Caco-2 (cell line): ENCODE results near the gene ADAMTS9. TPM values are rescaled to one million over a fixed set of nuclear protein-coding genes. Genes with fewer than 3 reads are reported as not detected.
A peak's percentile ranks its signal among the peaks of the same experiment; 100 is the strongest.

Experiments used
- BruUV-seq: library from RNA; stranded (reverse); fragments of 400-500 nt; replicated peaks from 2 replicates; lab custom pipeline; 2021; lab: Mats Ljungman, UMichigan
- CTCF ChIA-PET: fragments of 300-600 bp; sonication (Branson Sonifier 250); formaldehyde crosslinking; loops from one replicate; lab custom pipeline; 2022; ENCODE audit warnings: antibody characterized with exemption; lab: Charles Lee
- POLR2A ChIA-PET: fragments of 300-600 bp; sonication (Branson Sonifier 250); formaldehyde crosslinking; loops from one replicate; lab custom pipeline; 2022; ENCODE audit warnings: antibody characterized with exemption; lab: Charles Lee
- DNase-seq, 2 experiments: peaks; one replicate each; pipeline versions ENCODE4 v3.0.0 to v3.0.0-alpha.2; 2020 to 2022
- H3K27me3 ChIP-seq: replicated peaks from 2 replicates; pipeline ENCODE4 v1.6.0; 2011; ENCODE audit warnings: low read length; ENCODE audit not compliant: control insufficient read depth, insufficient read depth
- H3K36me3 ChIP-seq: 2 replicates; pipeline ENCODE4 v1.5.1; 2011; ENCODE audit warnings: low read length; ENCODE audit not compliant: control insufficient read depth, insufficient read depth
- H3K4me1 ChIP-seq: fragments of 250-450 bp; sonication (Bioruptor Pico); 2 replicates; pipeline ENCODE4 v1.5.1; 2020; ENCODE audit warnings: mild to moderate bottlenecking
- H3K4me3 ChIP-seq: 2 replicates; pipeline ENCODE4 v1.5.1; 2011; ENCODE audit warnings: low read depth, mild to moderate bottlenecking, control low read depth, low read length
- H3K9me3 ChIP-seq: fragments of 250-450 bp; sonication (Bioruptor Pico); 2 replicates; pipeline ENCODE4 v1.5.1; 2020; ENCODE audit warnings: mild to moderate bottlenecking, moderate library complexity
- H3K27ac Mint-ChIP-seq: one replicate; pipeline ENCODE4 v1.8.0; 2022; ENCODE audit warnings: mixed read lengths; ENCODE audit not compliant: unreplicated experiment
- H3K27me3 Mint-ChIP-seq: one replicate; pipeline ENCODE4 v1.8.0; 2022; ENCODE audit warnings: mixed read lengths; ENCODE audit not compliant: insufficient read depth, unreplicated experiment
- H3K36me3 Mint-ChIP-seq: one replicate; pipeline ENCODE4 v1.8.0; 2022; ENCODE audit warnings: mild to moderate bottlenecking, mixed read lengths; ENCODE audit not compliant: insufficient read depth, unreplicated experiment
- H3K4me1 Mint-ChIP-seq: one replicate; pipeline ENCODE4 v1.8.0; 2022; ENCODE audit warnings: low read depth, mixed read lengths; ENCODE audit not compliant: unreplicated experiment
- H3K4me3 Mint-ChIP-seq: one replicate; pipeline ENCODE4 v1.8.0; 2022; ENCODE audit warnings: mild to moderate bottlenecking, moderate library complexity, mixed read lengths; ENCODE audit not compliant: unreplicated experiment
- H3K9me3 Mint-ChIP-seq: one replicate; pipeline ENCODE4 v1.8.0; 2022; ENCODE audit warnings: mixed read lengths; ENCODE audit not compliant: unreplicated experiment
- CTCF ChIP-seq, 2 experiments: fragments of 200-600 bp in 1 of 2; IDR thresholded peaks; 1 replicate in 1 of 2; 2 replicates in 1 of 2; pipeline versions ENCODE4 v1.5.1 to v1.8.0; 2011 to 2022; ENCODE audit warnings: antibody characterized with exemption in 1 of 2, control low read depth in 1 of 2, inconsistent platforms in 1 of 2, low read depth in 1 of 2, low read length in 1 of 2, mild to moderate bottlenecking in 1 of 2, moderate library complexity in 1 of 2; ENCODE audit not compliant: insufficient read depth in 1 of 2, severe bottlenecking in 1 of 2, unreplicated experiment in 1 of 2
- intact Hi-C: fragments of 100-400 bp; cut with micrococcal nuclease; formaldehyde crosslinking; loops from one replicate; pipeline ENCODE4 v1.10.0; 2022; ENCODE audit not compliant: unreplicated experiment
- total RNA-seq: library from RNA; stranded (reverse); gene quantifications from 2 replicates; pipeline ENCODE4 v1.2.3, GENCODE V29; 2022

Gene ADAMTS9
- total RNA-seq, 1 experiment from 2014 or later: 4.0 TPM

- intact Hi-C loops: no loop called here
- BruUV-seq: no TSS peak
- H3K27me3 ChIP-seq: no peaks in the 10 kb centered on the region
- H3K9me3 ChIP-seq: no peaks in the 10 kb centered on the region
- Mint-ChIP-seq H3K27ac (no peak overlapping the region), H3K4me1 (no peaks in the 10 kb centered on the region), H3K36me3 (no peaks in the 10 kb centered on the region), H3K4me3 (no peak overlapping the region), H3K9me3 (no peaks in the 10 kb centered on the region), H3K27me3 (no peaks in the 10 kb centered on the region)
- no peaks in the 10 kb centered on the region for H3K36me3 ChIP-seq
- H3K4me3 ChIP-seq: no peak overlapping the region
- H3K4me1 ChIP-seq: no peaks in the 10 kb centered on the region
- DNase-seq: no peak
- TF ChIP-seq CTCF (IDR thresholded peaks at IDR 0.05; ENCODE audit: insufficient read depth in 1 of 2, low read depth in 1 of 2, low read length in 1 of 2, severe bottlenecking in 1 of 2, unreplicated experiment in 1 of 2): no peak
- ChIA-PET POLR2A (no interaction called here), CTCF (interaction anchor here (0.6 kb wide), 1 partner anchor 34 kb away, joined by 4 read pairs; no protein-coding TSS in a partner anchor)
These were observed 31.2 kb upstream of the ADAMTS9 start for GRCh38 chr3:64718976-64719375.

- H3K4me1 Mint-ChIP-seq: no peaks in the 10 kb centered on the region
- no peaks in the 10 kb centered on the region for H3K27me3 Mint-ChIP-seq
- Histone ChIP-seq H3K9me3 (no peaks in the 10 kb centered on the region), H3K36me3 (no peaks in the 10 kb centered on the region), H3K27me3 (no peaks in the 10 kb centered on the region), H3K4me1 (no peaks in the 10 kb centered on the region), H3K4me3 (no peak overlapping the region)
- H3K36me3 Mint-ChIP-seq: no peaks in the 10 kb centered on the region
- no peak overlapping the region for H3K27ac Mint-ChIP-seq
- intact Hi-C loops: no loop called here
- CTCF ChIA-PET: no interaction called here
- TF ChIP-seq CTCF (IDR thresholded peaks at IDR 0.05; ENCODE audit: insufficient read depth in 1 of 2, low read depth in 1 of 2, low read length in 1 of 2, severe bottlenecking in 1 of 2, unreplicated experiment in 1 of 2): peak; percentile 15 to 56
- POLR2A ChIA-PET: no interaction called here
- no peak overlapping the region for H3K4me3 Mint-ChIP-seq
- no peak for DNase-seq
- BruUV-seq: no TSS peak
- H3K9me3 Mint-ChIP-seq: no peaks in the 10 kb centered on the region
These were observed 30.2 kb upstream of the ADAMTS9 start for GRCh38 chr3:64717872-64718613.

- CTCF ChIA-PET: no interaction called here
- intact Hi-C loops: no loop called here
- H3K4me1 ChIP-seq: no peaks in the 10 kb centered on the region
These were observed 29.6 kb upstream of the ADAMTS9 start for GRCh38 chr3:64717411-64717810.

More at GRCh38 chr3:64717411-64717810, 29.6 kb upstream of the ADAMTS9 start:
- no peaks in the 10 kb centered on the region for H3K9me3 ChIP-seq
- Mint-ChIP-seq H3K4me1 (no peaks in the 10 kb centered on the region), H3K27me3 (no peaks in the 10 kb centered on the region), H3K4me3 (no peak overlapping the region), H3K27ac (no peak overlapping the region), H3K9me3 (no peaks in the 10 kb centered on the region), H3K36me3 (no peaks in the 10 kb centered on the region)
- no peak overlapping the region for H3K4me3 ChIP-seq
- H3K27me3 ChIP-seq: no peaks in the 10 kb centered on the region
- POLR2A ChIA-PET: no interaction called here
- TF ChIP-seq CTCF (IDR thresholded peaks at IDR 0.05; ENCODE audit: insufficient read depth in 1 of 2, low read depth in 1 of 2, low read length in 1 of 2, severe bottlenecking in 1 of 2, unreplicated experiment in 1 of 2): no peak
- no TSS peak for BruUV-seq
- no peak for DNase-seq
- no peaks in the 10 kb centered on the region for H3K36me3 ChIP-seq
